ENCODE data around the gene KRT40.

Gene KRT40
- total RNA-seq: 0 reads per million in 9 experiments

GRCh38 chr17:40984226-40984625, at the start of gene KRT40:
Gene KRT40 (minus strand): TSS chr17:40984326. CDS start chr17:40984273, 53 bp downstream.
- H3K4me3 Mint-ChIP-seq: no peak within 1 kb of the TSS
- DNase-seq (no peak), ATAC-seq (replicated peaks) (no peak)
- H3K36me3 Mint-ChIP-seq (ENCODE audit: insufficient read depth): no peaks in the 10 kb centered on the region
- peaks cover 33 to 62% of the 10 kb centered on the region in 2 donors for H3K27me3 Mint-ChIP-seq
- H3K4me1 Mint-ChIP-seq (ENCODE audit: low read depth in 2 of 2): no peaks in the 10 kb centered on the region
- H3K9me3 Mint-ChIP-seq: no peaks in the 10 kb centered on the region
- no peak within 1 kb of the TSS for H3K27ac Mint-ChIP-seq

GRCh38 chr17:41029633-41030245, 45.6 kb upstream of the KRT40 start, which contains the start of gene KRTAP1-4:
Gene KRTAP1-4 (minus strand): TSS chr17:41030195. CDS start chr17:41030078, 117 bp downstream.
- no peaks in the 10 kb centered on the region for H3K4me1 Mint-ChIP-seq (ENCODE audit: low read depth in 2 of 2)
- H3K27me3 Mint-ChIP-seq: peaks cover 65 to 69% of the 10 kb centered on the region in 2 donors
- no peak within 1 kb of the TSS for H3K4me3 Mint-ChIP-seq
- no peaks in the 10 kb centered on the region for H3K9me3 Mint-ChIP-seq
- DNase-seq (no peak), ATAC-seq (replicated peaks) (no peak)
- H3K27ac Mint-ChIP-seq: no peak within 1 kb of the TSS
- no peaks in the 10 kb centered on the region for H3K36me3 Mint-ChIP-seq (ENCODE audit: insufficient read depth)

- Mint-ChIP-seq H3K27ac (no peak within 1 kb of the TSS), H3K4me3 (no peak within 1 kb of the TSS), H3K27me3 (peaks cover 61 to 69% of the 10 kb centered on the region in 2 donors), H3K36me3 (ENCODE audit: insufficient read depth) (no peaks in the 10 kb centered on the region), H3K4me1 (ENCODE audit: low read depth in 2 of 2) (no peaks in the 10 kb centered on the region), H3K9me3 (no peaks in the 10 kb centered on the region)
- DNase-seq (no peak), ATAC-seq (replicated peaks) (no peak)
Measured at GRCh38 chr17:41026715-41027471, 42.8 kb upstream of the KRT40 start, which contains the start of gene KRTAP1-5. Gene KRTAP1-5 (minus strand): TSS chr17:41027208. CDS start chr17:41027155, 53 bp downstream.

- no peak for ATAC-seq (replicated peaks)
- no peaks in the 10 kb centered on the region for H3K9me3 Mint-ChIP-seq
- H3K36me3 Mint-ChIP-seq (ENCODE audit: insufficient read depth): no peaks in the 10 kb centered on the region
- H3K27me3 Mint-ChIP-seq: peaks cover 55 to 56% of the 10 kb centered on the region in 2 donors
- H3K4me3 Mint-ChIP-seq: no peak overlapping the region
- H3K4me1 Mint-ChIP-seq (ENCODE audit: low read depth in 2 of 2): no peaks in the 10 kb centered on the region
- no peak for DNase-seq
- H3K27ac Mint-ChIP-seq: no peak overlapping the region
Measured at GRCh38 chr17:41024697-41025096, 40.6 kb upstream of the KRT40 start.

- Mint-ChIP-seq H3K4me1 (ENCODE audit: low read depth in 2 of 2) (no peaks in the 10 kb centered on the region), H3K4me3 (no peak overlapping the region), H3K27ac (no peak overlapping the region), H3K36me3 (ENCODE audit: insufficient read depth) (no peaks in the 10 kb centered on the region), H3K27me3 (peaks cover 36 to 48% of the 10 kb centered on the region in 2 donors), H3K9me3 (no peaks in the 10 kb centered on the region)
- no peak for ATAC-seq (replicated peaks)
- no peak for DNase-seq
Measured at GRCh38 chr17:41020336-41020735, 36.2 kb upstream of the KRT40 start.

GRCh38 chr17:41019415-41019814, 35.3 kb upstream of the KRT40 start:
- H3K27me3 Mint-ChIP-seq: peaks cover 39 to 55% of the 10 kb centered on the region in 2 donors
- no peaks in the 10 kb centered on the region for H3K36me3 Mint-ChIP-seq (ENCODE audit: insufficient read depth)
- no peaks in the 10 kb centered on the region for H3K4me1 Mint-ChIP-seq (ENCODE audit: low read depth in 2 of 2)
- ATAC-seq (replicated peaks) (no peak), DNase-seq (no peak)
- no peak overlapping the region for H3K4me3 Mint-ChIP-seq
- no peaks in the 10 kb centered on the region for H3K9me3 Mint-ChIP-seq
- no peak overlapping the region for H3K27ac Mint-ChIP-seq

GRCh38 chr17:41018541-41018940, 34.4 kb upstream of the KRT40 start:
- Mint-ChIP-seq H3K27me3 (peaks cover 39 to 55% of the 10 kb centered on the region in 2 donors), H3K9me3 (no peaks in the 10 kb centered on the region), H3K27ac (no peak overlapping the region), H3K36me3 (ENCODE audit: insufficient read depth) (no peaks in the 10 kb centered on the region), H3K4me1 (ENCODE audit: low read depth in 2 of 2) (no peaks in the 10 kb centered on the region), H3K4me3 (no peak overlapping the region)
- ATAC-seq (replicated peaks) (no peak), DNase-seq (no peak)

- H3K27me3 Mint-ChIP-seq: peaks cover 24 to 45% of the 10 kb centered on the region in 2 donors
- ATAC-seq (replicated peaks) (no peak), DNase-seq (no peak)
- no peaks in the 10 kb centered on the region for H3K36me3 Mint-ChIP-seq (ENCODE audit: insufficient read depth)
- H3K27ac Mint-ChIP-seq: no peak overlapping the region
- no peak overlapping the region for H3K4me3 Mint-ChIP-seq
- H3K4me1 Mint-ChIP-seq (ENCODE audit: low read depth in 2 of 2): no peaks in the 10 kb centered on the region
- no peaks in the 10 kb centered on the region for H3K9me3 Mint-ChIP-seq
Measured at GRCh38 chr17:41016578-41017215, 32.6 kb upstream of the KRT40 start.

GRCh38 chr17:41015454-41015853, 31.3 kb upstream of the KRT40 start:
- ATAC-seq (replicated peaks) (no peak), DNase-seq (no peak)
- H3K36me3 Mint-ChIP-seq (ENCODE audit: insufficient read depth): no peaks in the 10 kb centered on the region
- no peak overlapping the region for H3K4me3 Mint-ChIP-seq
- H3K4me1 Mint-ChIP-seq (ENCODE audit: low read depth in 2 of 2): no peaks in the 10 kb centered on the region
- peaks cover 20 to 40% of the 10 kb centered on the region in 2 donors for H3K27me3 Mint-ChIP-seq
- no peaks in the 10 kb centered on the region for H3K9me3 Mint-ChIP-seq
- no peak overlapping the region for H3K27ac Mint-ChIP-seq

GRCh38 chr17:41013606-41014005, 29.5 kb upstream of the KRT40 start:
- Mint-ChIP-seq H3K9me3 (no peaks in the 10 kb centered on the region), H3K27ac (no peak overlapping the region), H3K4me1 (ENCODE audit: low read depth in 2 of 2) (no peaks in the 10 kb centered on the region), H3K4me3 (no peak overlapping the region), H3K36me3 (ENCODE audit: insufficient read depth) (no peaks in the 10 kb centered on the region), H3K27me3 (peaks cover 22 to 46% of the 10 kb centered on the region in 2 donors)
- no peak for DNase-seq
- ATAC-seq (replicated peaks): no peak

- H3K4me1 Mint-ChIP-seq (ENCODE audit: low read depth in 2 of 2): no peaks in the 10 kb centered on the region
- DNase-seq: no peak
- no peak for ATAC-seq (replicated peaks)
- peaks cover 26 to 49% of the 10 kb centered on the region in 2 donors for H3K27me3 Mint-ChIP-seq
- no peaks in the 10 kb centered on the region for H3K36me3 Mint-ChIP-seq (ENCODE audit: insufficient read depth)
- no peaks in the 10 kb centered on the region for H3K9me3 Mint-ChIP-seq
- no peak overlapping the region for H3K4me3 Mint-ChIP-seq
- no peak overlapping the region for H3K27ac Mint-ChIP-seq
Measured at GRCh38 chr17:41013181-41013580, 29.1 kb upstream of the KRT40 start.

GRCh38 chr17:41012326-41013120, 28.4 kb upstream of the KRT40 start:
- ATAC-seq (replicated peaks) (no peak), DNase-seq (no peak)
- no peaks in the 10 kb centered on the region for H3K36me3 Mint-ChIP-seq (ENCODE audit: insufficient read depth)
- H3K4me1 Mint-ChIP-seq (ENCODE audit: low read depth in 2 of 2): no peaks in the 10 kb centered on the region
- H3K4me3 Mint-ChIP-seq: no peak overlapping the region
- no peak overlapping the region for H3K27ac Mint-ChIP-seq
- H3K9me3 Mint-ChIP-seq: no peaks in the 10 kb centered on the region
- H3K27me3 Mint-ChIP-seq: peaks cover 23 to 44% of the 10 kb centered on the region in 2 donors

GRCh38 chr17:41010441-41010840, 26.3 kb upstream of the KRT40 start:
- peaks cover 15 to 26% of the 10 kb centered on the region in 2 donors for H3K27me3 Mint-ChIP-seq
- H3K36me3 Mint-ChIP-seq (ENCODE audit: insufficient read depth): no peaks in the 10 kb centered on the region
- no peaks in the 10 kb centered on the region for H3K4me1 Mint-ChIP-seq (ENCODE audit: low read depth in 2 of 2)
- no peak overlapping the region for H3K27ac Mint-ChIP-seq
- no peak overlapping the region for H3K4me3 Mint-ChIP-seq
- ATAC-seq (replicated peaks): no peak
- H3K9me3 Mint-ChIP-seq: no peaks in the 10 kb centered on the region
- DNase-seq: no peak
